ENCODE data around the gene NOS3. TPM values are rescaled to one million over a fixed set of nuclear protein-coding genes. Genes with fewer than 3 reads are reported as not detected.
A peak's percentile ranks its signal among the peaks of the same experiment; 100 is the strongest.

The NOS3 gene
- polyA plus RNA-seq, 1 experiment, result 1.3 TPM

DNA sequence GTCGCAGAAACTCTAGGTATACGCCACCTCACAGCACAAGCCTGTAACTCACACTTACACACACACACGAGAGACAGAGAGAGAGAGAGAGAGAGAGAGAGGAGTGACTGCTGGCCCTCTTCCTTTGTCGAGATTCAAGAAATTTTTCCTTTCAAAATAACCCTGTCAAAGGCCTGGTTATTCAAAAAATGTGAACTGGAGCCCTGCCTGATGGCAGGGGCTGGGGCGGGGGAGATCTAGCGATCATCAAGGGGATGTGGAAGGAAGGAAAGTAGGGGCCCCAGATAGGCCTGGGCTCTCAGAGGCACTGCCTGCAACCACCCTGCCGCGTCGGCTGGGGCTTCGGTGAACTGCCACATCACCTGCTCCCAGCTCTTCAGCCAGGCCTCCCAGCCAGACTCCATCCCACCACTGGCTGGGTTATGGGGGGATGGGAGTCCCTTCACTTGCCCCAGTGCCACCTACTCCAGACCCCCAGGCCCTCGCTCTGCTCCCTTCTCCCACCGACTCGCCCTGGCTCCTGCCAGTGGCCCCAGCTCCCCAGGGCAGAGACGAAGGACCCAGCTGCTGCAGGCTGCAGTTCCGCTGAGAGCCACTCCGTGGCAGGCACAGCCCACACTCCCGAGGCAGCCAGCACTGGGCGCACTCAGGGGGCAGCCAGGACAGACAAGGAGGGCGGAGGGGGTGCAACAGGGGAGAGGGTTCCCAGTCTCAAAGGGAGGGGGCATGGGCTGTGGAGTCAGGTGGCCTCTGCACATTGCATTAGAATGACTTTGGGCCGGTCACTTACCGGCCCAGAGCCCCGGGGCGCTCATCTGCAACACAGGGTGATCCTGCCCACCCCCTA, 28.0 kb upstream of the NOS3 start:
- TF ChIP-seq CTCF (IDR thresholded peaks at IDR 0.05; ENCODE audit: insufficient read depth, low read depth, low read length), result peak; percentile 92
- Histone ChIP-seq H3K4me3 (ENCODE audit: low read depth, low read length) (no peak overlapping the region), H3K36me3 (ENCODE audit: control insufficient read depth, insufficient read depth, low read length) (no peaks in the 10 kb centered on the region), H3K27me3 (ENCODE audit: control insufficient read depth, insufficient read depth, low read length) (peaks cover 3% of the 10 kb centered on the region)
- ChIA-PET POLR2A (no interaction called here), CTCF (interaction anchor here (0.6 to 5.4 kb wide), 30 partner anchors 8 to 216 kb away, joined by 3 to 50 read pairs (median 4); partner anchors contain the start of genes NOS3 and TMUB1)
- DNase-seq (ENCODE audit: low read depth), result no peak

GRCh38 chr7:150963707-150964559, 26.9 kb upstream of the NOS3 start:
- Histone ChIP-seq H3K36me3 (ENCODE audit: control insufficient read depth, insufficient read depth, low read length) (no peaks in the 10 kb centered on the region), H3K4me3 (ENCODE audit: low read depth, low read length) (no peak overlapping the region), H3K27me3 (ENCODE audit: control insufficient read depth, insufficient read depth, low read length) (peaks cover 6% of the 10 kb centered on the region)
- no peak for TF ChIP-seq CTCF (IDR thresholded peaks at IDR 0.05; ENCODE audit: insufficient read depth, low read depth, low read length)
- ChIA-PET CTCF (interaction anchor here (0.9 to 5.4 kb wide), 14 partner anchors 11 to 213 kb away, joined by 3 to 50 read pairs (median 4); no protein-coding TSS in a partner anchor), POLR2A (no interaction called here)
- no peak for DNase-seq (ENCODE audit: low read depth)

GRCh38 chr7:150964593-150965111, 26.2 kb upstream of the NOS3 start:
- ChIA-PET CTCF (interaction anchor here (0.7 to 5.4 kb wide), 5 partner anchors 15 to 148 kb away, joined by 4 to 50 read pairs (median 4); no protein-coding TSS in a partner anchor), POLR2A (no interaction called here)
- H3K36me3 ChIP-seq (ENCODE audit: control insufficient read depth, insufficient read depth, low read length), result no peaks in the 10 kb centered on the region
- no peak for DNase-seq (ENCODE audit: low read depth)
- no peak overlapping the region for H3K4me3 ChIP-seq (ENCODE audit: low read depth, low read length)
- H3K27me3 ChIP-seq (ENCODE audit: control insufficient read depth, insufficient read depth, low read length), result peaks cover 7% of the 10 kb centered on the region
- no peak for TF ChIP-seq CTCF (IDR thresholded peaks at IDR 0.05; ENCODE audit: insufficient read depth, low read depth, low read length)

GRCh38 chr7:150965273-150965830, 25.5 kb upstream of the NOS3 start:
- no peak overlapping the region for H3K4me3 ChIP-seq (ENCODE audit: low read depth, low read length)
- no peak for DNase-seq (ENCODE audit: low read depth)
- no peak for TF ChIP-seq CTCF (IDR thresholded peaks at IDR 0.05; ENCODE audit: insufficient read depth, low read depth, low read length)
- CTCF ChIA-PET, result interaction anchor here (0.7 to 5.4 kb wide), 6 partner anchors 15 to 147 kb away, joined by 3 to 50 read pairs (median 4); no protein-coding TSS in a partner anchor
- no peaks in the 10 kb centered on the region for H3K36me3 ChIP-seq (ENCODE audit: control insufficient read depth, insufficient read depth, low read length)
- POLR2A ChIA-PET, result no interaction called here
- H3K27me3 ChIP-seq (ENCODE audit: control insufficient read depth, insufficient read depth, low read length), result peaks cover 7% of the 10 kb centered on the region
